Measurements from ENCODE around the gene PITX2.

PITX2 gene

DNA sequence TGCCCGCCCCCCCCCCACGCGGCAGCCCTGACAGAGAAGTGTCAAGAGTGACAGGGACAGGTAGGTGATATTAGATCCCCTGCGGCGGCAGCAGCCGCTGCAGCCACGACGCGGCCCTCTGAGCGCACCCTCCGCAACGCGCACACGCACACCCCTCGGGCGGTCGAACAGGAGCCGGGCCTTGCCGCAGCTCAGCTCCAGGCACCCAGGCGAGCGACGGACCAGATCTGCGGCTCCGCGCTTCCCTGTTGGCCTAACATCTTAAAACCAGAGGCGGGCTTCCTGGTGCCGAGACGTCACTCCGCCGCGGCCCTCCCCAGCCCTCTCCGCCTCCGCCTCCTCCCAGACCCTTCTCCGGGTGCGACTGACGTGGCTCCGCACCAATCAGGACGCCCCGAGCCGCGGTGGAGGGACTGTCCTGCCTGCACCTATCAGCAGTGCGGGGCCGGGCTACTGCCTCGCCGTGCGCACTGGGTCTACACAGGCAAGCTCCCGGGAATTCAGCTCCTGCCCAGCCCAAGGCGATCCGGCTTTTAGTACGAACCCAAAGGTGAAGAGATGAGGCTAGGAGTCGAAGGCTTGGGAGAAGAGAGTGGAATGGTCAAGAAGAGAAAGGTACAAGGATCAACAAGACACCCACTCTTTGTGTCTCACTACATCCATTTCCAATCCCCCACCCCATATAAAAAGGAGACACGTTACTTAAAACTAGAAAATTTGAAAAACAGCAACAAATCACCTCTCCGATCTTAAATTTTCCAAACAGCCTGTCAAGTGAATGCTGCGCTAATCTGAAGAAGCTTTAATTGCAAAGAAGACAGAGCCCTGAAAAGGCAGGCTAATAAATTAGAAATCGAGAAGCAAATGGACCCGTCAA is at the start of gene PITX2:
Gene PITX2 (minus strand): TSS at position 237 of the 877 bp plus-strand sequence. CDS start 617 bp downstream, outside the sequence.
- DNase-seq, result no peak

DNA sequence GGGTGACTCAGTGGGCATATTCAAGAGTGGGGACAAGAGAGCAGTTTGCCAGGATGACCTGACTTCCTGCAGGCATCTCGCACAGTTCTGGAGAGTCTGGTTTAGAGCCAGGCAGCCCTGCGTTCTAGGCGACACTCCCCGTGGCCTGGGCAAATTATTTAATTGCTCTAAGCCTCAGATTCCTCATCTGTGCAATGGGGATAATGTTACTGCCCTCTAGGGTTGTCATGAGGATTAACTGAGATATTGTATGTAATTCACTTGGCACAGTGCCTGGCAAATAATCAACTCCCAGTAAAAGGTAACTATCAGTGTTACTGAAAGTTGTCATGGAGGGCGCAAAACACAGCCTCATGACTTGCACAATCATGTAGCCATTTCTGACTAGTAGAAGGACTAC is 48.8 kb upstream of the PITX2 start:
- no peak for DNase-seq

DNA sequence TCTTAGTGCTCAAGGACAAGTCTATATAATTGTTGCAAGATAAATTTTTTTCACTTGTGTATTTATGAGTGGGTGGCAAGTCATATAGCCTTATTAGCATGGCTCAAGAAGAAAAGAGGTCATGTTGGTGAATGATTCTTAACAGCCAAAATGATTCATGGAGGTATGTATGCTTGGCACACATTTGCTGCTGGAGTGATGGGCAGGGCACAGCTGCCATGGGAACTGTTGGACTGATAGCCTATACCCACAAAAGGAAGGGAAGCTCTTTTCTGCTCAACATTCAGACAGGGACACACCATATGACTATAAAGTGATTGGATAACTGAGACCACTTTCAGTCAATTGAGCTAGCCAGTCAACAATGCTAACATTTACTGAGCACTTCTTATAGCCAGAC is 46.8 kb upstream of the PITX2 start:
- no peak for DNase-seq

DNA sequence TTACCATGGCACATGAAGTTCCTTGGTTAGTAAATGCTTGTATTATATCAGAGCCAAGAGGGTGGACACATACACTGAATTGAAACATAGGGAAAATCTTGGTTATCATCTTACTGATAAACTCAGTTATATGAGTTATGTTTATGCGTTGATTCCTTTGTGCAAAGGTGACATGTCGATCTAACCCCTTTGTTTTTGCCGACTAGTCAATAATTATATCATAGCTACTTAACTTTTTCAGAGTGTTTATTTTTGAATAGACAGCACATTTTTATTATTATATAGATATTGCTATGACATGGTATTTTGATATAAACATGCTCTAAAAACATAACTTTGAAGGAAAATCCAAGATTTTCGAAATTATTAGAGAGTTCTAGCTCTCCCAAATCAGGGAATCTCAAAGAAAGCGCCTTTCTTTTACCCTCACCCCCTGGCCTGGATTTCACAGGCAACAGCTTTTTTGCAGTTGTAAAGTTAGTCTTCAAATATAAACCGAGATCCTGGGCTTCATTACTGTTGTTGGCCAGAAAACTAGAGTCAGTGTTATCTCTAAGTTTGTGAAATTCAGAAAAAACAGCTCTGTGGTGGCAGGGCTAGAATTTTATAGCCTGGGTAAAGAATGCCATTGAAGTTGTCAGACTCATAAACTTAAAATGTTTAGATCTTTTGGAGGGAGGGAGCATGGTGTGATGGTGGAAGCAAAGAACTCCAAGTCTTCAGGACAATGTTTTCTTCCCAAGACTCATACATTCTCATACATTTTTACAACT is 45.8 kb upstream of the PITX2 start:
- DNase-seq, result no peak

DNA sequence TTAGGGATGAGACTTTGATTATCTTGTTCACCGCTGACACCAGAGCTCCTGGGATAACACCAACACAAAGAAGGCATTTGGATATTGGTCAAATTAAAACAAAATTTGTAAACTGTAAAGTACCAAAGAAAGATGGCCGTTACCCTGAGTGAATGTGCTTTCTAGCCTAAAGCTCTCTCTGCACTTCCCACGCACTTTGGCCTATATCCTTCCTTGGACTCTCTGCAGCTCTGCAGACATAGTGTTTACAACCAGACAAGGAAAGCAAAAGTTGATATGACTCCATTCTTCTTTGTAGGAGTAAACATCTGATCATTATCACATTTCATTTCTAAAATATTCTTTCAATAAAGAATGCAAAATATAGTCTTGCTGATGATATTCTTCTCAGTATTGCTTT is 44.8 kb upstream of the PITX2 start:
- DNase-seq, result no peak

DNA sequence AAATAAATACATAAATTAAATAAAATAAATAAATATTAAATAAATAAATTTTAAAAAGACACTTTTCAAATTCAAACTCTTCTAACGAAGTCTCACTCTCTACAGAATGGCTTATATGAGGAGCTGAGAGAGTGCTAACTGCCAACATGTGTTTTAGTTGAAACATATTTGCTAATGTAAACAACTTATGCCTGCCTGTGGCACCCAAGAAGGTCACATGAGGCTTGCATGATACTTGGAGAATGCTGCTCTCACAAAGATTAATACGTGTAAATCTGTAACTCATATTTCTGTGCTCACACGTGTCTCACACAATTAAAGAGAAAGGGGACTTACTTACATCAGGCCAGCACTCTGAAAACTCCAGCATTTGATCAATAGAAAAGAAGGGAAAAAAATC is 43.2 kb upstream of the PITX2 start:
- DNase-seq, result no peak

DNA sequence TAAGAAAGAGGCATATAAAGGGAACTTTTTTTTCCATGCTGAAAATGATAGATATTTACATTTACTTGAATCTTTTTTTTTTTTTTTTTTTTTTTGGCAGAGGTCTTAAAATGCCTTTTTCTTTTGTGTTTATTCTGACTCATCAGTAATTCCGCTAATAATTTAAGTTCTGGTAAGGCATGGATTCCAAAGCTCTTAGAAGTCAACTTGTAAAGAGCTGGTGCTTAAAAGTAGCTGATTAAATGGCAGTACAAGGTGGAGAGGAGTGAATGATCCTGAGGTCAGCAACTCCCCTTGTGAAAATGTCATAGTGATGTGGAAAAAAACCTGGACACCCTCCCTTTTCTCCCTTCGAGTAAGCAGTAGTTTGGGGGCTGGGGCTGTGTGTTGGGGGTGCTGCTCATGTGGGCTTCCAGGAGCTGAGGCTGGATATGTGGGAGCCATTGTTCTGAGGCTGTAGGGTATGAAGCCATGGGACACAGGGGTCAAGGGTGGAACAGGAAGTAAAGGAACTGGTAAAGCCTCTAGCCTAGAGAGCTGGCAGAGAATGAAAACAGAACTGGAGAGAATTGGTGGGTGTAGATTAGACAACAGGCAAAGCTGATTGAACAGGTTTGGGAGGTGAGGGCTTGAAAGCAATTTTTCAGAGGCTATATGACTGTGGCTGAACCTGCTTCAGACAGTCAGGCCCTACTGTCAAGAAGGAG is 41.0 kb upstream of the PITX2 start:
- DNase-seq, result no peak

DNA sequence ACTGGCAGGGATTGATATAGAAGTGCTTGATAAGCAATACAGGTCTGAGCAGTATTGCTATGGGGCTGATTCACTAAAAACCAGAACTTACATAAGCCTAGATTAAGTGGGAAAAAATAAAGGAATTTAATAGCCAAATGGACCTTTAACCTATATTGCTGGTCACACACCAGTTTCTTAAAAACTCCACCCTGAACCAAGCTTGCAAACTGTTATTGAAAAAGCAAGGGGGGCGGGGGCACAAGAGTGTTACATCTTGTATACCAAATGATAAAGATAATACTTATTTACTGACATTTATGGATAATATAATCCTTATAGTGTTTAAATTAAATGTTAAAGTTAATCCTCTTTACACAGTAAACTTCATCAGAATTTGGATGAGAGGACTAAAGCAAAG is 40.3 kb upstream of the PITX2 start:
- DNase-seq, result no peak

DNA sequence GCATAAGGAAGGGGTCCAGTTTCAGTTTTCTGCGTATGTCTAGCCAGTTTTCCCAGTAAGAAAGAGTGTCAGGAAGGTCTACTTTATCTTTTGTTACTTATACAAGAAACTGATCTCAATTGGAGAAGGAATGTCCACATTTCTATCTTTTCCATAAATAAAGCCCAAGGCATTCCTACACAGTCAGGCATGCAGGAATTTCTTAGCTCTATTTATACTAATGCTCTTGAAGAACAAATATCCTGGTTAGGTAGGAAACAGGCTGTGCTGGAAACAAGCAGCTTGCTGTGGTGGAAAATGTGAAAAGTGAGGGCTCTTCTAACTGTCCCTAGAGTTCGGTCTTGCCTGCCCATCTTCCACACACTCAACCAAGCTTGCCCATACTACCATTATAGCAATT is 37.9 kb upstream of the PITX2 start:
- DNase-seq, result no peak

DNA sequence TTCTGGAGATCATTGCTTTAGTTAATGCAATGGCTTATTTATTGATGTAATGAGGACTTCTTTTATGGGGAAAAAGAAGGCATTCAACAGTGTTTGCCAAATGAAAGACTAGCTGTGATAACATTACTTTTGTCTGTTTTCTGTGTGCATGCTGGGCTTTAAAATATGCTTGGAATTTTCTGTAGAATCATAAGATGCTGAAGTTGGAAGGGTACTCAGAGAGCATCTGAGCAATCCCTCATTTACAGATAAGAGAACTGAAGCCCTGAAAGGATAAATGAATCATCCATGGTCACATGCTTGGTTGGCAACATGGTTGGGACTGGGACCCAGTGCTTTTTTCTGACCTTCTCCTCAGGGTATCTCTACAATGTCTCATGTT is 31.4 kb upstream of the PITX2 start:
- no peak for DNase-seq

DNA sequence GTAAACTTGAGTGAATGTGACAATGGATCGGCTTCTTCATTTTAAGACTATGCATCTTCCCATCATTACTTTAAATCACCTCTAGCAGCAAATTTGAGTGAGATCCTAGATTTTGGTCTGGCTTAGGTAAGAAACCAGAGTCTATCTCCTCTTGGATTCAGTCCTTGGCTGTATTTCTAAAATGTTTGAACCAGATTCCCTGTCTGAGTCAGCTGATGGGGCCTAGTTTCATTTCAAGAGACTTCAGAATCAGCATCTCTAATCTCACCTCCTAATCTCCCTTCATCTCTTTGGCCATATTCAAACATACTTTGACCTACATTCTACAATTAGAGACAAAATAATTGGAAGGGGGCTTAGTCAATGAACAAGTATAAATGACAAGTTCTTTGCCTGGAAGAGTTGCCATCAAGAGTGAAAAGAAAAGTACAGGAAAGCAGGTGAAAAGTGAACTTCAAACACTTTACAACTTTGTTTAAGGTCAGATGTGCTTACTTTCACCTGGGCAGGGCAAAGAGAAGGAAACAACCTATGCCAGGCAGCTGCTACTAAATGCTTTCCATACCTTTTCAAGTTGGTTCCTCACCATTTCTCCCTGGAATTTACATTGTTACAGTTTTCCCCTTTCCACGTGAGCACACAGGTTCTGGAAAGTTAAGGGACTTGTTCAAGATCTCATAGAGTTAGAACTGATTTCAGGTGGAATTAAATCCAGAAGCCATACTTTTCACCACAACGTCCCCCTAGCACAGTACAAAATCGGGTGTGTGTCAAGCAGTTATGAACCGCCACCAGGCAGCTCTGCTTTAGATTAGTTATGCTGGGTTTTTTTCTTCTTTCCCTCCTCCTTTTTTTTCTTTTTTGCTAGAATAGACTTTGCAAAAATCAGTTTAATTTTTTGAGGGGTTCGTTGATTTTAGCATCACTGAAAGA is 30.7 kb upstream of the PITX2 start:
- DNase-seq, result no peak

DNA sequence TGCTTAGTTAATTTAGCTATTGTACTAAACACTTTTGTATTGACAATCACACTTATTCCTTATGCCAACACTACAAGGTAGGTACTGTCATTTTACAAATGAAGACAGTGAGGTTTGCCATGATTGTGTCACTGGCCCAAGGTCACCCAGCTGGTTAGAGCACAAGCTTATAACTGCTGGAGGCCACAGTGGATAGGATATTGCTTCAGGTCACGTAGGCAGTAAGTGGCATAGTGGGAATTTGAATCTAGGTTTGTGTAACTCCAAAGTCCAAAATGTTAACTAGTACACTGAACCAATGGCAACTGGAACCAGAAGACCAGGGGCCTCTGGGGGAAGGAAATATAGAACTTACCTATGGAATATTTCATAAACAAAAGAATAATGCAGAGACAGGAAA is 21.1 kb upstream of the PITX2 start:
- DNase-seq, result no peak

DNA sequence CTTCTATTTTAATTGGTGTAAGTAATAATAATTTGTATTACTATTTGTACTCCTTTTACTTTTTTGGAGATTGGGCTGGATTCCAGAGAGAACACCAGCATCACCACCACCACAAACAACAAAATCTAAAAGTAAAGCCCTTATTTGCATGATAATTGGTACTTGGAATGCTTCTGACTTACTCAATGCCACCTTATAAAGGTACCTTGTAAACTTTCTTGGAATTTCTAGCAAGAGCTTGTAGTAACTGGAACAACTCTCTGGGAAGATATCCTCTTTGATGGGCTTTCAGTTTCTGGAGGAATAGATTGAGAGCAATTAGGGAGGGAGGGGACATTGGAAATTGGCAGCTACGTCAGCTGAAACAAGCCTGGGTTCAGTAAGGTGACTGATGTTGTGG is 20.2 kb upstream of the PITX2 start:
- DNase-seq, result no peak

DNA sequence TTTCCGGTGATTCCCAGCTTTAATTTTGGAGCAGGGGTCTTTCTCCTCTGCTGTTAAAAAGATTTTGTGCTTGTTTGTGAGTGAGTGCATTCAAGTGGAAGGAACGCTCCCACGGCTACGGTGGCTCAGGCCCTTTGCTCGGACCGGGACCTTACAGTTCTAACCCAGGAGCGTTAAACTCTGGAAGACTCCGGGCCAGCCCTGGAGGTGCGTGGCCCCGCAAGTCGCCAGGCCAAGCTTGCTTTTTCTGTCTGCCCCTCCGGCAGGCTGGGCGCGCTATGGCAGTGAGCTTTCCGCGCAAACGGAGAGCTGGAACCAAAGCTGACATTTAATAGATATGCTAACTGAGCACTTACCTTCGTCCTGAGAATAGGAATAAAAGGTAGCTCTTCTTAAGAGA is 18.3 kb upstream of the PITX2 start:
- DNase-seq, result no peak

DNA sequence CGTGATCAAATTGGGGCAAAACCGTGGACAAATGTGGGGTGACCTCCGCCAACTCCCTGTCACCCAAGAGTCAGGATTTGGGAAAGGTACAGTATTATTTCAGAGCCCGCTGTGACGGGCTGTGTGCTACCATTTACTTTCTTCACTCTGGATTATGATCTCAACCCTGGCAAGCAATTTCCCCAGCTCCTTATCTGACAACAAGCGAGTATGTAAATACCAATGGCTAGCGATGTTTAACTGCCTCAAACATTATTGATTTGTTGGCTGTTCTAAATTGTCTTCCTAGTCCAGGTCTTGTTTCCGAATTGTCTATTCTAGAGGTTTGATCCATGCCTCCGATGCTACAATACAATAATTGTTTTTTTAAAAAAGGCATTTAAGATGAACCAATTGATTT is 17.7 kb upstream of the PITX2 start:
- DNase-seq, result no peak

DNA sequence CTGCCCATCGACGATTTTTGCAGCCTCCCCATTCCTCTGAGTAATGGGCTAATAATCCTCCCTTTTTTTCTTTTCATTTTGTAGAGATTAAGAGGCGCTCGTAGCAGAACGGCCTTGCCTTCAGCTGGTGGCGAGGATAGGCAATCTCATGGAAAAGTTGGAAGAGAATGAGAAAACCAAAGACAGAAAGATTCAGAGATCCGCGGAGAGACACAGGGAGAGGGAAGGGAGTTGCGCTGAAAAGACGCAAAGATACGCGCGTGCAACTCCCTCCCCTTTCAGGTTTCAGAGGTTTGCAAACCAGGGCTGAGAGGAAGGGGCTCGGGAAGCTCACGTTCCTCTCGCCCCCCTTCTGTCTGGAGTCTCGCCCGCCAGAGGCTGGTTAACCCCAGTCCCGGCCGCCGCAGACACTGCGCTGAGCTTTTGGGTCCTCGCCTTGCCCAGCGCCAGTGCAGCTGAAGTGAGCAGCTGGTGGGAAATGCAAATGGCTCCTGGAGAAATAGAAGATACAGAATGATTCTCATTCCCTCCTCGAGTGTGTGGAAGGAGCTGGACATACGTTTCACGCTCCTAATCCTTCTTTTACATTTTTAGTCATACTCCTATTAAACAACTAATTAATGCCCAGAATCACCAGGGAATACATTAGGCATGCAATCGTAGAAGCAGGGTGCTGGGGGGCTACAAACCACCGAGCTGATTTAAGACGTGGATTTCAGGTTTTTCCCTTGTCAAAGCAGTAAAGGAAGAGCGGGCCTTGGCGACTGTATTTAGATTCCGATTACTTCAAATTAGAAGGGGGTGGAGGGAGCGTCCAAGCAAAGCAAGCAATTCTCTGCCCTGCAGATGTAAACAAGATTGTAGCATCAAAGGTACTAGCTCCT is 16.6 kb upstream of the PITX2 start:
- DNase-seq, result no peak

DNA sequence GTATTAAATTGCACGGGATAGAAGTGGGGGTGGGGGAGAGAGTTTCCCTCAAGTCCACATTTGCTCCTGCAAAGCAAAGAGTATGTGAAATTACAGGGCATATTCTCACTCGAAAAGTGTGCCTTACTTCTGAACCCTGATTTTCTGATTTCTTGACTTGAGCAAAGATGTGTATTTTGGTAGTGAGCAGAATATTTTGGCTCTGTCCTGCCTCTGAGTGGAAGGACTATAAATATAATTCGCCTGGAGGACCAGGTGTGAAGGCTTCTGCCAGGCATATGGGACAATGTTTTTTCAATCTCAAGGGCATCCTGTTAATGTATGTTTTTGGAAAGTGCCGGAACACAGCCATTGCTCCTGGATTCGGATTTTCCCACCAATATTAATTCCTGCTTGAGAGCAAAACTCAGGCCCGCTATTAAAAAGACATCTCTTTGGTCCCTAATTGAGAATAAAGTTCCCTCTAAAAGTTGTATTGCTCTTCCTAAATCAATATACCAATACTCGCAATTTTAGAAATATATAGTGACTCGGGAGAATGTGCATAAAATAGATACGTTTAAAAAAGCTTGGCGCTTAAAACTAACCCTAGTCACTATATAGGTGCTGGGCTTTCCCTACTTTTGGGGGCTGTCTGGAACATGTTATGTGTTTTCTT is 15.3 kb upstream of the PITX2 start:
- no peak for DNase-seq

DNA sequence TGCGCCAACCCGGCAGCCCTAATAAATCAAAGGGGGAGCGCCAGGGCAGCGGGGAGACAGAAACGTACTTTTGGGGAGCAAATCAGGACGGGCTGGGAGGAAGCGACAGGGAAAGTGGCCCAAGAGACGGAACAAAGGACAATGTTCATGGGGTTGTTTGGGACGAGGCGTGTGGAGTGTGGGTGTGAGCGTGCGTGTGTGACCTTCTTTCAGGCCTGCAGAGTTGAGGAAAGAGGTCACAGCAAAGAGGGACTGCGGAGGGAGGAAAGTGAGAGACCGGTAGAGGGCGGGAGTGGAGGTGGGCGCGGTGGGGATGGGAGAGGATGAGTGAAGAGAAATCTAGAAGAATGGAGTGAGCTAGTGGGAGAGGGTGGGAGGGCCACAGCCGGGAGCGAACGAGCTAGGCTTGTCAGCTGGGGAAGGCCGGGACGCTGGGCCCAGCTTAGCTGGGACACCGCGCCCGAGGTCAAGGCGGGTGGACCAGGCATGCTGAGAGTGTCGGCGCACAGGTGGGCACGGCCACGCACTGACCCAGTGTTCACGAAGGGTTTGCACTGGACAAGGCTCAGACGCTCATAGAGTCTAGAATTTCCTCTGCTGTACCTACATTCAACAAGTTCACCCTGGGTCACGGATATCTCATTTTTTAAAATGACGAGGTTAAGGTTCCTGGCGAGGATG is 14.7 kb upstream of the PITX2 start:
- no peak for DNase-seq

DNA sequence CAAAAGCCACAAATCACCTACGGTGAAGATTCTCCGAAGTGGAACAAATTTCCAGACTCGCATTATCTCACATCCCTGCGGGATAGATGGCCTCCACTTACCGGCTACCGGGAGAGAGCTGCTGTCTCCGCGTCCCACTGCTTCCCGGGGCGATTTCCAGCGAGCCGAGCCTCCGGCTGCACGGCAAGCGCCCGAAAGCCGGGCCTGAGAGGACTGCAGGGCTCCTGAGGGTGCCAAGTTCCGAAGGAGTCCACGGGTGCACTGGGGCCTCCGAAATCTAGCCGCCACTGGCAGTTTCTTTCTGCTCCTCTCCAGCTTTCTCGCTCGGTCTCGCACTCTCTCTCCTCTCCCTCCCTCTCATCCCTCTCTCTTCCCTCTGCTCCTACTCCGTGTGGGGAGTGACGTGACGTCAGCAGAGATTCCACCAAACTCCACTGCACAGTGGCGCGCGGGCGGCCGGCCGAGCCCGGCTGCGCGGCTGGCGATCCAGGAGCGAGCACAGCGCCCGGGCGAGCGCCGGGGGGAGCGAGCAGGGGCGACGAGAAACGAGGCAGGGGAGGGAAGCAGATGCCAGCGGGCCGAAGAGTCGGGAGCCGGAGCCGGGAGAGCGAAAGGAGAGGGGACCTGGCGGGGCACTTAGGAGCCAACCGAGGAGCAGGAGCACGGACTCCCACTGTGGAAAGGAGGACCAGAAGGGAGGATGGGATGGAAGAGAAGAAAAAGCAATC is 14.0 kb upstream of the PITX2 start:
- no peak for DNase-seq
